Trophoblast cell (in vitro differentiated cells and primary cell): Measurements from ENCODE around the gene TAC4.

Experiments used
- DNase-seq, 2 donors: peaks; one replicate each; pipeline ENCODE4 v3.0.0-alpha.2; 2016
- H2AFZ ChIP-seq: 2 replicates; pipeline ENCODE4 v1.6.1; 2013; ENCODE audit warnings: low read length, moderate library complexity, mild to moderate bottlenecking; ENCODE audit not compliant: insufficient read depth, poor library complexity
- H2AK5ac ChIP-seq: 2 replicates; pipeline ENCODE4 v1.6.1; 2013; ENCODE audit warnings: mild to moderate bottlenecking, low read length
- H2BK120ac ChIP-seq: 2 replicates; pipeline ENCODE4 v1.6.1; 2013; ENCODE audit warnings: low read length, mild to moderate bottlenecking, moderate library complexity; ENCODE audit not compliant: insufficient read depth, poor library complexity
- H2BK12ac ChIP-seq: 2 replicates; pipeline ENCODE4 v1.6.1; 2013; ENCODE audit warnings: mild to moderate bottlenecking, low read length, moderate library complexity
- H2BK5ac ChIP-seq: 2 replicates; pipeline ENCODE4 v1.6.1; 2013; ENCODE audit warnings: low read length, low read depth, moderate library complexity, mild to moderate bottlenecking; ENCODE audit not compliant: poor library complexity
- H3K14ac ChIP-seq: 2 replicates; pipeline ENCODE4 v1.6.1; 2013; ENCODE audit warnings: mild to moderate bottlenecking, low read length
- H3K18ac ChIP-seq: 2 replicates; pipeline ENCODE4 v1.6.1; 2013; ENCODE audit warnings: mild to moderate bottlenecking, low read length
- H3K23ac ChIP-seq: 2 replicates; pipeline ENCODE4 v1.6.1; 2013; ENCODE audit warnings: low read length
- H3K27ac ChIP-seq: 2 replicates; pipeline ENCODE4 v1.5.1; 2013; ENCODE audit warnings: low read depth, mild to moderate bottlenecking, inconsistent platforms, low read length, moderate library complexity
- H3K27me3 ChIP-seq: 2 replicates; pipeline ENCODE4 v1.6.1; 2013; ENCODE audit warnings: inconsistent platforms, mild to moderate bottlenecking, low read length, moderate library complexity; ENCODE audit not compliant: insufficient read depth
- H3K36me3 ChIP-seq, 2 experiments: 1 replicate in 1 of 2; 2 replicates in 1 of 2; pipeline ENCODE4 v1.6.1; 2013; ENCODE audit warnings: low read length in 2 of 2, mild to moderate bottlenecking in 2 of 2, moderate library complexity in 1 of 2; ENCODE audit not compliant: insufficient read depth in 2 of 2, control insufficient read depth in 1 of 2
- H3K4ac ChIP-seq: 2 replicates; pipeline ENCODE4 v1.6.1; 2013; ENCODE audit warnings: low read depth, mild to moderate bottlenecking, low read length, moderate library complexity
- H3K4me1 ChIP-seq, 2 experiments: 1 replicate in 1 of 2; 2 replicates in 1 of 2; pipeline ENCODE4 v1.6.1; 2013; ENCODE audit warnings: low read length in 2 of 2, mild to moderate bottlenecking in 2 of 2, moderate library complexity in 1 of 2; ENCODE audit not compliant: insufficient read depth in 2 of 2, control insufficient read depth in 1 of 2
- H3K4me2 ChIP-seq: 2 replicates; pipeline ENCODE4 v1.6.1; 2013; ENCODE audit warnings: inconsistent platforms, mild to moderate bottlenecking, low read length, moderate library complexity
- H3K4me3 ChIP-seq: 2 replicates; pipeline ENCODE4 v1.5.1; 2013; ENCODE audit warnings: mild to moderate bottlenecking, low read depth, low read length, inconsistent platforms
- H3K79me1 ChIP-seq: one replicate; pipeline ENCODE4 v1.6.1; 2013; ENCODE audit warnings: low read length
- H3K79me2 ChIP-seq: 2 replicates; pipeline ENCODE4 v1.6.1; 2013; ENCODE audit warnings: low read length, mild to moderate bottlenecking; ENCODE audit not compliant: control insufficient read depth, insufficient read depth, poor library complexity
- H3K9ac ChIP-seq: 2 replicates; pipeline ENCODE4 v1.6.1; 2013; ENCODE audit warnings: mild to moderate bottlenecking, low read length
- H3K9me3 ChIP-seq: 2 replicates; pipeline ENCODE4 v1.6.1; 2013; ENCODE audit warnings: low read depth, mild to moderate bottlenecking, control low read depth, inconsistent platforms, low read length; ENCODE audit not compliant: insufficient read depth
- H4K12ac ChIP-seq: 2 replicates; pipeline ENCODE4 v1.6.1; 2013; ENCODE audit warnings: low read depth, mild to moderate bottlenecking, low read length, moderate library complexity
- H4K8ac ChIP-seq: 2 replicates; pipeline ENCODE4 v1.6.1; 2013; ENCODE audit warnings: low read depth, mild to moderate bottlenecking, low read length, moderate library complexity
- H4K91ac ChIP-seq: one replicate; pipeline ENCODE4 v1.6.1; 2013; ENCODE audit warnings: low read depth, mild to moderate bottlenecking, low read length, moderate library complexity
- WGBS: extraction: QIAGEN DNeasy Blood & Tissue Kit; methylation state at CpG from one replicate; pipeline ENCODE4 v1.1.7; 2013; ENCODE audit warnings: missing lambda C conversion rate; ENCODE audit not compliant: insufficient read length, insufficient coverage; ENCODE audit errors: extremely low coverage; 5-methylcytosine and 5-hydroxymethylcytosine counted together

Gene TAC4

GRCh38 chr17:49878931-49879904 is 31.3 kb upstream of the TAC4 start:
- peak in 1 of 2 donors; percentile 36 for DNase-seq
- peak overlapping the region; percentile 61 for H2AK5ac ChIP-seq
- H2AFZ ChIP-seq, result peak overlapping the region; percentile 40
- H3K9me3 ChIP-seq, result no peaks in the 10 kb centered on the region
- peak overlapping the region; percentile 63 for H2BK12ac ChIP-seq
- H2BK5ac ChIP-seq, result peak overlapping the region; percentile 29
- H3K9ac ChIP-seq, result no peak overlapping the region
- H3K4me1 ChIP-seq, result peaks cover 45 to 50% of the 10 kb centered on the region in 2 experiments
- no peak overlapping the region for H3K4me2 ChIP-seq
- H4K12ac ChIP-seq, result peak overlapping the region; percentile 44
- H3K27me3 ChIP-seq, result no peaks in the 10 kb centered on the region
- H3K18ac ChIP-seq, result peak overlapping the region; percentile 47
- H3K36me3 ChIP-seq, result no peaks in the 10 kb centered on the region
- peaks cover 43% of the 10 kb centered on the region for H3K79me1 ChIP-seq
- H3K4me3 ChIP-seq, result no peak overlapping the region
- peak overlapping the region; percentile 41 for H3K4ac ChIP-seq
- peak overlapping the region; percentile 94 for H4K91ac ChIP-seq
- WGBS, result no CpG with 5 or more reads among the region's 14 CpGs
- H2BK120ac ChIP-seq, result peak overlapping the region; percentile 78
- H3K79me2 ChIP-seq, result peaks cover 5% of the 10 kb centered on the region
- H3K27ac ChIP-seq, result peak overlapping the region; percentile 22
- peak overlapping the region; percentile 61 for H4K8ac ChIP-seq
- H3K23ac ChIP-seq, result no peak overlapping the region
- H3K14ac ChIP-seq, result peak overlapping the region; percentile 76

DNA sequence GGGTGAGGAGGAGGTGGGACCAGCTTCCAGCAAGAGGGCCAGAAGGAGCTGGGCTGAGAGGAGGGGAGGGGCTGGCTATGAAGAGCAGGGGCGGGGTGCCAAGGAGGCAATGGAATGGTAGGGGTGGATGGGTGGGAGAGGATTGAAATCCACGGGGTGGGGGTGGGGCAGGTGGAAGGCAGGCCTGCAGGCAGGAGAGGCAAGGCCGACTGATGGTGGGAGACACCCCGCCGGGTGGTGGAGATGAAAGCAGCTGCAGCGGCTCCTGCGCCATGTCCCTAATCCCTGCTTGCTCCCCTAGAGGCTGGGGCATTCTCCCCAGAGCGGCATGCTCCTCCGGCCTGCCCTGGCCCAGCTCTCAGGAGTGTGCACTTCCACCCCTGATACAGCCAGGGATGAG is 27.8 kb upstream of the TAC4 start:
- Histone ChIP-seq H3K4ac (no peak overlapping the region), H2BK120ac (peak overlapping the region; percentile 17), H3K79me2 (peaks cover 3% of the 10 kb centered on the region), H3K4me2 (no peak overlapping the region), H3K9ac (no peak overlapping the region), H3K23ac (no peak overlapping the region), H2AK5ac (peak overlapping the region; percentile 32), H3K4me1 (peaks cover 34 to 41% of the 10 kb centered on the region in 2 experiments), H3K4me3 (no peak overlapping the region), H2BK12ac (peak overlapping the region; percentile 19), H3K27ac (no peak overlapping the region), H3K9me3 (no peaks in the 10 kb centered on the region), H4K8ac (peak overlapping the region; percentile 2), H3K18ac (no peak overlapping the region), H3K27me3 (no peaks in the 10 kb centered on the region), H2BK5ac (no peak overlapping the region), H4K91ac (peak overlapping the region; percentile 7), H3K36me3 (no peaks in the 10 kb centered on the region), H3K79me1 (peaks cover 25% of the 10 kb centered on the region), H3K14ac (peak overlapping the region; percentile 9), H2AFZ (no peak overlapping the region), H4K12ac (no peak overlapping the region)
- DNase-seq, result no peak
- no CpG with 5 or more reads among the region's 9 CpGs for WGBS

GRCh38 chr17:49874911-49875310 is 27.0 kb upstream of the TAC4 start:
- WGBS, result no CpG with 5 or more reads among the region's 2 CpGs

DNA sequence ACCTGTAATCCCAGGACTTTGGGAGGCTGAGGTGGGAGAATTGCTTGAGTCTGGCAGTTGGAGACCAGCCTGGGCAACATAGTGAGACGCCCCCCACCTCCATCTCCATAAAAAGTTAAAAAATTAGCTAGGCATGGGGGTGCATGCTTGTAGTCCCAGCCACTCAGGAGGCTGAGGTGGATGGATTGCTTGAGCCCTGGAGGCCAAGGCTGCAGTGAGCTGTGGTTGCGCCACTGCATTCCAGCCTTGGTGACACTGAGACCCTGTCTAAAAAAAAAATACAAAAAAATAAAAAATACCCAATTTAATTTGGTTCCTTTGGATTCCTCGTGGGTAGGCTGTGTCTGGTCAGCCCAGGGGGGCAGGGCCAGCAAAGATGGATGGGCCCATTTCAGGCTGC is 26.1 kb upstream of the TAC4 start:
- Histone ChIP-seq H4K8ac (peak overlapping the region; percentile 39), H2BK5ac (peak overlapping the region; percentile 58), H2BK120ac (peak overlapping the region; percentile 89), H2BK12ac (peak overlapping the region; percentile 87), H3K27me3 (no peaks in the 10 kb centered on the region), H3K79me2 (peaks cover 3% of the 10 kb centered on the region), H3K9ac (no peak overlapping the region), H2AK5ac (peak overlapping the region; percentile 81), H3K9me3 (no peaks in the 10 kb centered on the region), H3K14ac (peak overlapping the region; percentile 66), H3K4me3 (no peak overlapping the region), H3K36me3 (no peaks in the 10 kb centered on the region), H4K12ac (no peak overlapping the region), H3K4ac (peak overlapping the region; percentile 48), H3K18ac (peak overlapping the region; percentile 60), H4K91ac (peak overlapping the region; percentile 87), H3K4me1 (peaks cover 23 to 26% of the 10 kb centered on the region in 2 experiments), H3K4me2 (no peak overlapping the region), H3K79me1 (peaks cover 13% of the 10 kb centered on the region), H3K23ac (no peak overlapping the region), H2AFZ (no peak overlapping the region), H3K27ac (no peak overlapping the region)
- WGBS, result no CpG with 5 or more reads among the region's 3 CpGs
- DNase-seq, result no peak

More at GRCh38 chr17:49874911-49875310, 27.0 kb upstream of the TAC4 start:
- H3K27me3 ChIP-seq, result no peaks in the 10 kb centered on the region
- H2AFZ ChIP-seq, result no peak overlapping the region
- H3K4ac ChIP-seq, result no peak overlapping the region
- H3K27ac ChIP-seq, result no peak overlapping the region
- peaks cover 3% of the 10 kb centered on the region for H3K79me2 ChIP-seq
- H3K9me3 ChIP-seq, result no peaks in the 10 kb centered on the region
- H3K4me2 ChIP-seq, result no peak overlapping the region
- no peak overlapping the region for H2BK5ac ChIP-seq
- no peak overlapping the region for H3K14ac ChIP-seq
- H3K4me1 ChIP-seq, result peaks cover 30 to 36% of the 10 kb centered on the region in 2 experiments
- peaks cover 19% of the 10 kb centered on the region for H3K79me1 ChIP-seq
- no peaks in the 10 kb centered on the region for H3K36me3 ChIP-seq
- peak overlapping the region; percentile 81 for H2AK5ac ChIP-seq
- no peak overlapping the region for H3K23ac ChIP-seq
- H4K8ac ChIP-seq, result no peak overlapping the region
- no peak overlapping the region for H3K4me3 ChIP-seq
- peak overlapping the region; percentile 87 for H4K91ac ChIP-seq
- H2BK12ac ChIP-seq, result peak overlapping the region; percentile 87
- no peak overlapping the region for H2BK120ac ChIP-seq
- DNase-seq, result no peak
- no peak overlapping the region for H4K12ac ChIP-seq
- no peak overlapping the region for H3K9ac ChIP-seq
- no peak overlapping the region for H3K18ac ChIP-seq
